ENCODE results near the gene PTDSS2.
A peak's percentile ranks its signal among the peaks of the same experiment; 100 is the strongest.

PTDSS2 gene

DNA sequence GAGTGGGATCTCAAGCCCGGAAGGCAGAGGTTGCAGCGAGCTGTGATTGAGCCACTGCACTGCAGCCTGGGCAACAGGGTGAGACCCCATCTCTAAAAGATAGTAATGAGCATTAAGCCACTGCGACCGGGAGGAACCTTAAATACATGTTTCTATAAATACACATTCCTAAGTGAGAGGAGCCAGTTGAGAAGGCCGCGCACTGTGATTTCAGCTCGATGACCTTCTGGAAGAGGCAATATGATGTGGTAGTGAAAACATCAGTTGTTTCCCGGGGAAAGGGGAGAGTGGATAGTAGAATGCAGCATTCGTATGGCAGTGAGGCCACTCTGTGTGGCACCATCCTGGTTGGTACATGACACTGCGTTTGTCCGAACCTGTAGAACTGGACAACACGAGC, 18.0 kb downstream of the PTDSS2 start:
- H3K4me3 ChIP-seq (replicated peaks in 1 of 2; ENCODE audit: low read depth in 2 of 2, low read length in 2 of 2) = no peak overlapping the region
- DNase-seq (ENCODE audit: low read depth in 2 of 2) = no peak
- TF ChIP-seq, protein P1, sequence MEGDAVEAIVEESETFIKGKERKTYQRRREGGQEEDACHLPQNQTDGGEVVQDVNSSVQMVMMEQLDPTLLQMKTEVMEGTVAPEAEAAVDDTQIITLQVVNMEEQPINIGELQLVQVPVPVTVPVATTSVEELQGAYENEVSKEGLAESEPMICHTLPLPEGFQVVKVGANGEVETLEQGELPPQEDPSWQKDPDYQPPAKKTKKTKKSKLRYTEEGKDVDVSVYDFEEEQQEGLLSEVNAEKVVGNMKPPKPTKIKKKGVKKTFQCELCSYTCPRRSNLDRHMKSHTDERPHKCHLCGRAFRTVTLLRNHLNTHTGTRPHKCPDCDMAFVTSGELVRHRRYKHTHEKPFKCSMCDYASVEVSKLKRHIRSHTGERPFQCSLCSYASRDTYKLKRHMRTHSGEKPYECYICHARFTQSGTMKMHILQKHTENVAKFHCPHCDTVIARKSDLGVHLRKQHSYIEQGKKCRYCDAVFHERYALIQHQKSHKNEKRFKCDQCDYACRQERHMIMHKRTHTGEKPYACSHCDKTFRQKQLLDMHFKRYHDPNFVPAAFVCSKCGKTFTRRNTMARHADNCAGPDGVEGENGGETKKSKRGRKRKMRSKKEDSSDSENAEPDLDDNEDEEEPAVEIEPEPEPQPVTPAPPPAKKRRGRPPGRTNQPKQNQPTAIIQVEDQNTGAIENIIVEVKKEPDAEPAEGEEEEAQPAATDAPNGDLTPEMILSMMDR (IDR thresholded peaks at IDR 0.05; ENCODE audit: low read depth, low read length) = no peak

DNA sequence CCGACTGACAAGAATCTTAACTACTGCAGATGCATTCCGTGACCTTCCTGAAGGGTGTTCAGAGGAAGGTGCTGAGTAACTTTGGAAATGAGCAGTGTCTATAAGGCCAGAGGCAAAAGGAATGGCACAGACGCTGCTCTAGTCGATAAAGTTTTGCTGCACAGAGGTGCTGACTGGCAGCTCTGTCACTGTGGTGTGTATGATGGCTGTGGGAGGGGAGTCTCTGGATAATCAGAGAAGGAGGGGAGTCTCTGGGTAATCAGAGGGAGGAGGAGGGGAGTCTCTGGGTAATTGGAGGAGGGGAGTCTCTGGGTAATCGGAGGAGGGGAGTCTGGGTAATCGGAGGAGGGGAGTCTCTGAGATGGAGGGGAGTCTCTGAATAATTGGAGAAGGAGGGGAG, 18.4 kb downstream of the PTDSS2 start:
- TF ChIP-seq, protein P1 (IDR thresholded peaks at IDR 0.05; ENCODE audit: low read depth, low read length) = no peak
- DNase-seq (ENCODE audit: low read depth in 2 of 2) = no peak
- H3K4me3 ChIP-seq (replicated peaks in 1 of 2; ENCODE audit: low read depth in 2 of 2, low read length in 2 of 2) = no peak overlapping the region

DNA sequence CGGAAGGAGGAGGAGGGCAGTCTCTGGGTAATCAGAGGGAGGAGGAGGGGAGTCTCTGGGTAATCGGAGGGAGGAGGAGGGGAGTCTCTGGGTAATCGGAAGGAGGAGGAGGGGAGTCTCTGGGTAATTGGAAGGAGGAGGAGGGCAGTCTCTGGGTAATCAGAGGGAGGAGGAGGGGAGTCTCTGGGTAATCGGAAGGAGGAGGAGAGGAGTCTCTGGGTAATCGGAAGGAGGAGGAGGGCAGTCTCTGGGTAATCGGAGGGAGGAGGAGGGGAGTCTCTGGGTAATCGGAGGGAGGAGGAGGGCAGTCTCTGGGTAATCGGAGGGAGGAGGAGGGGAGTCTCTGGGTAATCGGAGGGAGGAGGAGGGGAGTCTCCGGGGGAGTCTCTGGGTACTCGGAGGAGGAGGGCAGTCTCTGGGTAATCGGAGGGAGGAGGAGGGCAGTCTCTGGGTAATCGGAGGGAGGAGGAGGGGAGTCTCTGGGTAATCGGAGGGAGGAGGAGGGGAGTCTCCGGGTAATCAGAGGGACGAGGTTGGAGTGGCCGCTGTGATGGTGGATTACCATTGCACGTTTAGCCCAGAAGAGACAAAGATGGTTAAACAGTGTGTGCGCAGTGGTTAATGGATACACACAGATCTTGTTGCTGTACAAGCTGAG, 19.1 kb downstream of the PTDSS2 start:
- peak overlapping the region in 1 of 2 donors; percentile 39 for H3K4me3 ChIP-seq (replicated peaks in 1 of 2; ENCODE audit: low read depth in 2 of 2, low read length in 2 of 2)
- DNase-seq (ENCODE audit: low read depth in 2 of 2) = peak in 1 of 2 donors; percentile 70

DNA sequence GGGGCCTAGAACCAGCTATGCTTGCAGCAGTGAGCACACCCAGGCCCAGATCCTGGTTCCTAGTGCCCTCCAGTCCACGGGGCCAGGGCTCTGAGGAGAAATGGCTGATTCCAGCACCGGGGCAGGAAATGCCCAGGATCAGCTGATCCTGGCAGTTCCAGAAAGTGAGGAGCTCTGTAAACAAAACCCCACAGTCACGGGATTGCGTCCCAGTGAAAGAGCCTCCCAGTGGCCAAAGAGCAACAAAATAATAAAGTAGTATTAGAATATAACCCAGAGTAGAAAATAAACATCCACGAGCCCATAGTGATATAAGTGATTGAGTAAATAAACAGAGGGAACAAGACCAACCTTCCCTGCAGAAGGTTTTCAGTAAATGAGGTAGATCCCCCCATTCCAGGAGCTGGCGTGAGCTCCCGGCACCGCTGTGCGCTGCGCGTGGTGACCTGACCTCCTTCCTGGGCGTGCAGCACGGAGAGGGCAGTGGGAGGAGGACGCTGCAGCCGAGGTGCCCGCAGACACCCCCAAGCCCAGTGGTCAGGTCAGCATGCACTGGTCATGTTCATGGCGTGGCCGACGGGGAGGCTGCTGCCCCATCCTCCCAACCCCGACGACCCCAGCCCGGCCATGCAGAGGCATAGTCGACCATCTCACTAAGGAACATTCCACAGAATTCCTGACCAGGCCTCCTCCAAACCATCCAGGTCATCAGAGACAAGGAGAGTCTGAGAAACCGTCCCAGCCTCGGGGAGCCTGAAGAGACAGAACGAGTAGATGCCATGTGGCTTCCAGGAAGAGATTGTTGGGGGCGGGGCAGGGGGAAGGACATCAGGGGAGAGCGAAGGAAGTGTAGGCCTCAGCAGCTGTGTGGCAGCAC, 19.8 kb downstream of the PTDSS2 start:
- H3K4me3 ChIP-seq (replicated peaks in 1 of 2; ENCODE audit: low read depth in 2 of 2, low read length in 2 of 2) = peak overlapping the region in 1 of 2 donors; percentile 39
- TF ChIP-seq, protein P1 (IDR thresholded peaks at IDR 0.05; ENCODE audit: low read depth, low read length) = peak; percentile 15
- DNase-seq (ENCODE audit: low read depth in 2 of 2) = peak; percentile 80 to 93

DNA sequence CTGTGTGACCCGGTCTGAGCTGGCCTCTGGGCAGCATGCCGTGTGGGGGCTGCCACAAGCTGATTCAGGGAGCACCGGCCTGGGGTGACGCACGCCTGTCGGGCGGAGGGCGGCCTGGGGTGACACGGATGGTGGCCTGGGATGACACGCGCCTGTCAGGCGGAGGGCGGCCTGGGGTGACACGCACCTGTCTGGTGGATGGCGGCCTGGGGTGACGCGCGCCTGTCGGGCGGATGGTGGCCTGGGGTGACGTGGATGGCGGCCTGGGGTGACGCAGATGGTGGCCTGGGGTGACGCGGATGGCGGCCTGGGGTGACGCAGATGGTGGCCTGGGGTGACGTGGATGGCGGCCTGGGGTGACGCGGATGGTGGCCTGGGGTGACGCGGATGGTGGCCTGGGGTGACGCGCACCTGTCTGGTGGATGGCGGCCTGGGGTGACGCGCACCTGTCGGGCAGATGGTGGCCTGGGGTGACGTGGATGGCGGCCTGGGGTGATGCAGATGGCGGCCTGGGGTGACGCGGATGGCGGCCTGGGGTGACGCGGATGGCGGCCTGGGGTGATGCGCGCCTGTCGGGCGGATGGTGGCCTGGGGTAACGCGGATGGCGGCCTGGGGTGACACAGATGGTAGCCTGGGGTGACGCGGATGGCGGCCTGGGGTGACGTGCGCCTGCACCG, 21.5 kb downstream of the PTDSS2 start:
- DNase-seq (ENCODE audit: low read depth in 2 of 2) = no peak
- TF ChIP-seq, protein P1 (IDR thresholded peaks at IDR 0.05; ENCODE audit: low read depth, low read length) = no peak
- H3K4me3 ChIP-seq (replicated peaks in 1 of 2; ENCODE audit: low read depth in 2 of 2, low read length in 2 of 2) = no peak overlapping the region

DNA sequence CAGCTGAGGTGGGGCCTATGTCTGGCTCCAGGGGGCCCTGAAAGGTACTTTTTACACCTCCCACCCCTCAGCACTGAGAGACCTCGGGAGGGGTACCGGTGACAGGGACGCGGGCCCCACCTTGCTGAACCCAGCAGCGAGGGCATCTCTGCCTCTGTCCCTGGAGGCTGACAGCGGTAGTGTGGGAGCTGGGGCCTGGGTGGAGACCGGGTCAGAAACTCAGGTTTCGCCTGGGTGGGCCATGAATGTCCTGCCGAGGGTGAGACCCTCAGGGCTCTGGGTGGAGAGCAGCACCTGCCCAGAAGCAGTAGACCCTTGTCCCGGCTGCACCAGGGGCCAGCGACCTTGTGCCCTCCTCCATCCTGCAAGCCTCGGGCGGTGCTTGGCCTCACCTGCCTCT, 22.2 kb downstream of the PTDSS2 start:
- H3K4me3 ChIP-seq (replicated peaks in 1 of 2; ENCODE audit: low read depth in 2 of 2, low read length in 2 of 2) = no peak overlapping the region
- TF ChIP-seq, protein P1 (IDR thresholded peaks at IDR 0.05; ENCODE audit: low read depth, low read length) = no peak
- no peak for DNase-seq (ENCODE audit: low read depth in 2 of 2)

DNA sequence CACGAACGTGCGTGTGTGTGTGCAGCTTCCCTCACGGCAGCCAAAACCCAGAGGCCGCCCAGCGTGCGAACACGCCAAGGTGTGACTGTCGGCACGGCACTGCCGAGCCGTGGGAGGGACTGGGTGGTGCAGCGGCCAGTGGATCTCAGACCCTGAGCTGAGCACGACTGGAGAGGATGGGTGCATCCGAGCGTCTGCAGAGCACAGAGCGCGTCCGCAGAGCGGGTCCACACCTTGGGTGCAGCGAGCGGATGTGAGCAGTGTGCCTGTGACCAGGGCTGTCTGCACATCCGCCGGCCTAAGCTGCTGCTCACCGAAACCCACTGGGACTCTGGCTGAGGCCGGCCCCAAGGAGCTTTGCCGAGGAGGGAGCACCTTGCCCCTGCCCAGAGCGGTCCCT, 22.7 kb downstream of the PTDSS2 start:
- TF ChIP-seq, protein P1 (IDR thresholded peaks at IDR 0.05; ENCODE audit: low read depth, low read length) = no peak
- no peak overlapping the region for H3K4me3 ChIP-seq (replicated peaks in 1 of 2; ENCODE audit: low read depth in 2 of 2, low read length in 2 of 2)
- DNase-seq (ENCODE audit: low read depth in 2 of 2) = no peak

Measured in cardiac fibroblast (primary cell).